Measurements from ENCODE around the gene RNF149.

RNF149 gene

DNA sequence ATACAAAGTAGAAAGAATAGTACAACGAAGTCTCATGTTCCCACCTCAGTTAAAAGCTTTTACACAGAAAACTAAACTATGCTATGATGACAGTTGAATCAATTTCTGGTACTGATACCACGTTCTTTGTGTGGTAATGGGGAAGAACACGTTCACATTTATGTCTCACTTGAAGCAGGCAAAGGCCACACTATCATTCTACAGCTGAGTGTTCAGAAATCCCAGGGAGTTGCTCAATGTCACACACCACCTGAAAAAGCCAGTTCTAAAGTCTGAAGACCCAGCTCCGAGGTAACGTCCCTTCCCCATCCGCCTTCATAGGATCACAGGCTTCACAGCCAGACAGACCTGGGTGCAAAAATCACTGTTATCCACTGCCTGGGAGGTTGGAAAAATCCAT lies 8.9 kb downstream of the RNF149 start:
- DNase-seq (ENCODE audit: low read depth in 3 of 3, low spot score in 1 of 3) = no peak

DNA sequence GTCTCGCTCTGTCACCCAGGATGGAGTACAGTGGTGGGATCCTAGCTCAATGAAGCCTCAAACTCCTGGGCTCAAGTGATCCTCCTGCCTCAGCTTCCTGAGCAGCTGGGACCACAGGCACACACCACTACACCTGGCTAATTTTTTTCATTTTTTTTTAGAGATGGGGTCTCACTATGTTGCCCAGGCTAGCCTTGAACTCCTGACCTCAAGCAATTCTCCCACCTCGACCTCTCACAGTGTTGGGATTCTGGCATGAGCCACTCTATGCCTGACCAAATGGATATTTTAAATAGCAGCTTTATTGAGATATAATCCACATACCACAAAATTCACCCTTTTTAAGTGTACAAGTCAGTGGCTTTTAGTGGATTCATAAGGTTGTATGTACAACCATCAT lies 11.1 kb downstream of the RNF149 start:
- DNase-seq (ENCODE audit: low read depth in 3 of 3, low spot score in 1 of 3) = no peak

DNA sequence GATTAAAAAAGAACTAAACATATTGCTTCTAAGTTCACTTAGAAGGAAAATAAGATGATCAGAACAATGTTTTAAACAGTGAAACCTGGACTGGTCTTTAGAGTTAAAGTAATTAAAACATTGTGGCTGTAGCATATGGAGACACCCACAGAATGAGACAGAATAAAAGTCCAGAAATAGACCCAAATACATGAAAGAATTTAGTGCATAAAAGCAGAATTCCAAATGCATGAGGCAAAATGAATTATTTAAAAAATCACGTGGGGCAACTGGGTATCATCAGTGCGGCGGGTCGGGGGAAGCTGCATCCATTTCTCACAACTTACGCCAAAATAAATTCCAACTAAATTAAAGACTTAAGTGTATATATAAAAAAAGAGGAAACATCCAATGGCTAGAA lies 12.1 kb downstream of the RNF149 start:
- DNase-seq (ENCODE audit: low read depth in 3 of 3, low spot score in 1 of 3) = no peak

DNA sequence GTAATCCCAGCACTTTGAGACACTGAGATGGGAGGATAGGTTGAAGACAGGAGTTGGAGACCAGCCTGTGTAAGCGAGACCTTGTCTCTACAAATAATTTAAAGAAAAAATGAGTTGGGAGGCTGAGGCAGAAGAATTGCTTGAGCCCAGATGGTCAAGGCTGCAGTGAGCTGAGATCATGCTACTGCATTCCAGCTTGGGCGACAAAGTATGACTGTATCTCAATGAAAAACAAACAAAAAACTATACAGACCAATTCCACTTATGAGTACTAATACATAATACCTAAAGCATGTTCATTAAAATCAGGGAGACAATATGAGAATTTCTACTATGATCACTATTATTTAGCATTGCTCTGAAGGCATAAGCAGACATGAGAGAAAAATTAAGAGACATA lies 12.6 kb downstream of the RNF149 start:
- no peak for DNase-seq (ENCODE audit: low read depth in 3 of 3, low spot score in 1 of 3)

DNA sequence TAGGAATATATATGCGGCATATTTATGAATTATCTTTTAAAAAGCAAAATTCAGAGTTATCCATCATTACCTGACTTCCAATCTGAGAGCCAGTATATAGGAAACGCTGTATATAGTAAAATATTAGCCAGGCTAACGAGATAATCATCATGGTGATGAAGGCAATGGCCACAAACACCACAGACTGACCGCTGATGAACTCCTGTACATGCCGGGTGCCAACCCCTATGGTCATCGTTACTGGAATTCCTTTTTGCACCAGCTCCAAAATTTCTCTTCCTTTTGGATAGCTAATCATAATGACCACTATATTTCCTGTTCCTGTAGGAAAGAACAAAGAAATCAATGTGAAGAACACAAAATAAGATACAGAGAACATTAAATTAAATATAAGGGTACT lies 13.6 kb downstream of the RNF149 start:
- DNase-seq (ENCODE audit: low read depth in 3 of 3, low spot score in 1 of 3) = no peak

DNA sequence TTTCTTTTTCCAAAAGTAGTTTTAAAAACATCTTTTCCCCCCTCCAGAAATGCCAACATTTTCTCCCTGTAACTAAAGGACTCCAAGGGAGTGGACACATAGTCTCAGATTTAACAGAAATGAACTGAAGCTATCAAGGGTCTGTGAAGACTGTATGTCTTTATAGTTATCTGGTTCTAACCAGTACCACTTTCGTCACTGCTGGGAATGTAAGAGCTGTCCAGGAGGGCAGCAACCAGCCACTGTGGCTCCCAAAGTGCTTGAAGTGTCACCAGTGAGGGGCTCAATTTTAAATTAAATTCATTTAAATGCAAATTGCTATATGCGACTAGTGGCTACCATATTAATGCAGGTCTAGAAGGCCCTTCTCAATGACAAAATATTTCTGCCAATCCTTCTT lies 15.0 kb downstream of the RNF149 start:
- no peak for DNase-seq (ENCODE audit: low read depth in 3 of 3, low spot score in 1 of 3)

DNA sequence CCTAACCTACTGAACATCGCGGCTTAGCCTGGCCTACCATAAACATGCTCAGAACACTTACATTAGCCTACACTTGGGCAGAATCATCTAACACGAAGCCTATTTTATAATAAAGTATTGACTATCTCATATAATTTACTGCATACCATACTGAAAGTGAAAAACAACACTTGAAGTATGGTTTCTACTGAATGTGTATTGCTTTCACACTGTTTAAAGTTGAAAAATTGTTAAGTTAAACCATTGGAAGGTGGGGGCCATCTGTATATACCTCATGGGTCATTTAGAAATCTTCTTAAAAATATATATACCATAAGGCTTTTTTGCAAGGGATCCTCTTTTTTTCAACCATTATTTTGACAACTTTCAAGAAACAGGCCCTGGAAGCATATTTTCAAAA lies 16.5 kb downstream of the RNF149 start:
- no peak for DNase-seq (ENCODE audit: low read depth in 3 of 3, low spot score in 1 of 3)

DNA sequence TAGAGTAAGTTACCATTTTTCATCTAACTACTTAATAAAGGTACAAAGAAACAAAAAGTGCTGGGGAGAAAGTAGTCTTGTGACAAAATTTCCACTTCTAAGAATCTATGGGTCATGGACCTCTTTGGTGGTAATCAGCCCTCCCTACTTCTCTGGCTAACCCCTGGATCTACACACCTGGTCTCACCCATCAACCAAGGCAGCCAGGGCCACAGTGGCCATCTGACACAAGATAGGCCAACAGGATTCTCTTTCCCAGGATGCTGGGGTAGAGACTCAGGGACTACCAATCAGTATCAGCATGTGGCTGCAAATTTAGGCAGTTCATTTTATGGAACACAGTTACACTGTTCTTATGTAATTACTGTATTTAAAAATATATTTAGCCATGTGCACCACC lies 17.8 kb downstream of the RNF149 start:
- DNase-seq (ENCODE audit: low read depth in 3 of 3, low spot score in 1 of 3) = no peak

DNA sequence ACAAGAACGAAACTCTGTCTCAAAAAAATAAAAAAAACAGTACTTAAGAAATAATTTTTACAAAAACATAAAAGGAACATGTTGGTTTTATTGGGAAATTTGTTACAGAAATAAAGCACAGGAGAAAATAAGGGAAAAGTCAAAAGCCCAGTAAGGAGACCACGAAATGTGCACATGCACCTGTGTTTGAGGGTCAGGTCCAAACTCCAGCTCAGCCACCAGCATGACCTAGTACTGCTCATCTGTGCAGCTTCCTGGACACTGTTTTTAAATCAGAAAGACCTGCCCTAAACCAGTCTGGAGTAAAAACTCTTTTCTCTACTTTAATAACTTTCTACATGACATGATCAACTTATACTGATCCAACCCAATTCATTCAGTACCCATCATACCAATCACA lies 21.2 kb downstream of the RNF149 start:
- no peak for DNase-seq (ENCODE audit: low read depth in 3 of 3, low spot score in 1 of 3)

DNA sequence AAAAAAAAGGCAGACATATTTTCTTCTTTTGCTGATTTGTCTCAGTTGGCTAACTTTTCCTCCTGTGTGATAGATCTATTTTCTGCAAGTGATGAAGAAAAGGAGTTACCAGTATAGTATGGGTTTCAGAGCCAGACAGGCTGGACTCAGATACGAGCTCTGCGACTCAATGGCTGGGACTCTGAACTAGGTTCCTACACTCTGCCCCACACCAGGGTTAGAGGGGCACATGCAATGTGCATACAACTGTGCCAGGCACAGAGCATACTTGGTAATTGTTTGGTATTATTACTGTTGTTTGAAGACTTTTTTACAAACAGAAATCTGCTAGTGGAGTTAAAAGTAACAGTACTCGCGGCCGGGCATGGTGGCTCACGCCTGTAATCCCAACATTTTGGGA lies 21.8 kb downstream of the RNF149 start:
- no peak for DNase-seq (ENCODE audit: low read depth in 3 of 3, low spot score in 1 of 3)

DNA sequence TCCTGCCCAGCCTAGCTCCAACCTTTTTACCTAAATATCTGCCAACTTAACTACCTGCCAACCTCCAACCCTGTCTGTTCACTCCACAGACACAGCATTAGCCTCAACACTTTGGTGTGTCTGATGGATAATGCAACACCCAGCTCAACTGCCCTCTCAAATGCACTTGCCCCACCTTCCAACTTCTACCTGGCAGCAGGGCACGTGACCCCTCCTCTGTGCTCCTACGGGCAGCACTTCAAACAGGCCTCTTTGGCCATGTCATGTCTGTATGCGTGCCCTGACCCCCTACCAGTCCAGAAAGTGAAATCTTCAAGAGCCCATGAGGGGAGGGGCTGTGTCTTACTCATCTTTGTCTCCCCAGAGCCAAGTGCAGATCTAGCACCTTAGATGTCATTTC lies 25.5 kb downstream of the RNF149 start:
- no peak for DNase-seq (ENCODE audit: low read depth in 3 of 3, low spot score in 1 of 3)

DNA sequence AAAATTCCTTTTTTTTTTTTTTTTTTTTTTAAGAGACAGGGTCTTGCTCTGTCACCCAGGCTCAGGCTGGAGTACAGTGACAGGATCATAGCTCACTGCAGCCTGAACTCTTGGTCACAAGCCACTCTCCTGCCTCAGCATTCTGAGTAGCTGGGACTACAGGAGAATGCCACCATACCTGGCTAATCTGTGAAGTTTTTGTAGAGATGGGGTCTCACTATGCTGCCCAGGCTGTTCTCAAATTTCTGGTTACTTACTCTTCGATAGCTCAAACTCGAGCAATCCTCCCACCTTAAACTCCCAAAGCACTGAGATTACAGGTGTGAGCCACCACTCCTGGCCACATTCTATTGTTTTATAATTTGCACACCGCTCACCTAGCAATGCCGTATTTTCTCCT lies 27.0 kb downstream of the RNF149 start:
- DNase-seq (ENCODE audit: low read depth in 3 of 3, low spot score in 1 of 3) = no peak

DNA sequence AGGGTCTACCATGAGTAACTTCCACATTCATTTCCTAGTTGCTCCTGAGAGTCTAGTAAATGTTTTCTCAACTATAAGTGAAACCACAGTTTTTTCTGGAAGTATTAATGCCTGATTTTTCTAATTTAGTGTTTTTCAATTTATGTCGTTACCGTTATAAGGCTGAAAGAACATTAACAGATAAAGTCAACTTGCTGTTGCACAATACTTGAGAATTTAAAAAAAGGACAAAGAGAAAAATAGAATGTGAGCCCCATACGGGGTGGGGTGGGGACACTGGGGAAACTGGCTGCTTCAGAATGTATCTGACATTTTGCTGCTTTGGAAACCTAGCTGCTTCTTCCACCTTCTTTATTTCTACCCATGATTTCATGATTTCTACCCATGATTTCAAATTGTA lies 29.6 kb downstream of the RNF149 start:
- DNase-seq (ENCODE audit: low read depth in 3 of 3, low spot score in 1 of 3) = no peak

DNA sequence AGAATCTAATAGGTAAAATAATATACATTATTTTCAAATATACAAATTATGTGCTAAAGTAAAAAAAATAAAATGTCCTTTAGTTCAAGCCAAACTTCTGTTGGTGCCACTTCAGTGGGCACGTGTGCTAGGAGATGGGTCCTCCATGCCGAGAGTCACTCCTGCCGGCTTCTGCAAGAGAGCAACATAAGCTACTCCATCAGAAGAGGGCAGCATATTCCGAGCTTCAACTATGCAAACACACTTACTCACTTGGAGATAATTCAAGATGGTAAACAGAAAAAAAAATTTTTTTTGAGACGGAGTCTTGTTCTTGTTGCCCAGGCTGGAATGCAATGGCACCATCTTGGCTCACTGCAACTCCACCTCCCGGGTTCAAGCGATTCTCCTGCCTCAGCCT lies 31.4 kb downstream of the RNF149 start:
- no peak for DNase-seq (ENCODE audit: low read depth in 3 of 3, low spot score in 1 of 3)

DNA sequence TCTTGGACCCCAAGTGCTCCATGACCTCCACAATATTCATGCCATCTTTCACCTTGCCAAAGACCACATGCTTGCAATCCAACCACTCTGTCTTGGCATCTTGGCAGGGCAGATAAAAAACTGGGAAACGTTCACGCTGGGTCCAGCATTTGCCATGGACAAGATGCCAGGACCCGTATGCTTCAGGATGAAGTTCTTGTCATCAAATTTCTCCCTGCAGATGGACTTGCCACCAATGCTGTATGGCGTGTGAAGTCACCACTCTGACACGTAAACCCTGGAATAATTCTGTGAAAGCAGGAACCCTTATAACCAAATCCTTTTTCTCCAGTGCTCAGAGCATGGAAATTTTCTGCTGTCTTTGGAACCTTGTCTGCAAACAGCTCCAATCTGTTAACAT lies 34.4 kb downstream of the RNF149 start:
- no peak for DNase-seq (ENCODE audit: low read depth in 3 of 3, low spot score in 1 of 3)

DNA sequence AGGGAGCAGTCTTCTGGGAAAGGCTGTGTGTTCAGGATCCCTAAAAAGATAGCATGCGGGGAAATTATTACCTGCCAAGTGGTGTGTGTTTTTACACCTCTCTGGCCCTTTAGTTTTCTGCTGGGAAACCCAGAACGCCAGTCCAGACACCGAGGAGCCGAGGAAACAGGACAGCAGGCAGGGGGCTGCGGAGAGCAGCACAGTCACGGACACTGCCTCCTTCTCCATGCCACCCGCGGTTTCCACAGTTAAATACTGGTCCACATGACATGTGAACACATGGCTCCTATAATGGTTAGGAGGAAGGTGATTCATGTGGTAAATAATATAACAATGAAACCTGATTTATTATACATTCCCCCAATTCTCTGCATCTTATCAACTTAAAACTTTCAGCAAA lies 35.4 kb downstream of the RNF149 start:
- no peak for DNase-seq (ENCODE audit: low read depth in 3 of 3, low spot score in 1 of 3)

DNA sequence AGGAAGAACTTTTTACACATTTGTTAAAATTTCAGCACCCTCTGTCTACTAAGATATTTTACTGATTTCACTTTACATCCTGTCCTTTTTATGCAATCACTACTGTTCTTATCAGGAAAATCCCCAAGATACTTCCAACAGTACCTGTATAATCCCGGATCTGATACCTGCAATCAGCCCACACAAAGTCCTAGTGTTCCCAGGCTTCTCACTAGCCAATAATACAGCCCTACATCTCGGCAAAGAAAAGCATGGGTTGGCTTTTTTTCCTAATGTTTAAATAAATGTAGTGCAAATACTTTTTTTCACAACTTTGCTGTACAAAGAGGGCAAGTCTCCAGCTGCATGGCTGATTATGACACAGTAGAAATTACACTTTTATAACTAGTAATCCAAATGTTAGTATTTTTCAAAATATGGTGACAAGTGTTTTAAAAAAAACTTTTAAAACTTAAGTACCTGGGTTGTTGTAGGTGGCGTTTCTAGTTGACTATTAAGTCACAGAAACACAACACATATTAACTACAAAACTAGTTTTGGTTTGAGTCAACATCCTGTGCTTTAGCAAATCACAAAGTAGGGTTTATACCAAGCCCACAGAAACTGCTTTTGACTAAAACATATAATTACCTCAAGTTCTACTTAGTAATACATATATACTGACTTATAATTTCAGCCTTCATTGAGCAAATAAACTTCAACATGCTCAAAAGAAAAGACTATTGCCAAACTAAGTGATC lies 36.3 kb downstream of the RNF149 start:
- DNase-seq (ENCODE audit: low read depth in 3 of 3, low spot score in 1 of 3) = no peak

DNA sequence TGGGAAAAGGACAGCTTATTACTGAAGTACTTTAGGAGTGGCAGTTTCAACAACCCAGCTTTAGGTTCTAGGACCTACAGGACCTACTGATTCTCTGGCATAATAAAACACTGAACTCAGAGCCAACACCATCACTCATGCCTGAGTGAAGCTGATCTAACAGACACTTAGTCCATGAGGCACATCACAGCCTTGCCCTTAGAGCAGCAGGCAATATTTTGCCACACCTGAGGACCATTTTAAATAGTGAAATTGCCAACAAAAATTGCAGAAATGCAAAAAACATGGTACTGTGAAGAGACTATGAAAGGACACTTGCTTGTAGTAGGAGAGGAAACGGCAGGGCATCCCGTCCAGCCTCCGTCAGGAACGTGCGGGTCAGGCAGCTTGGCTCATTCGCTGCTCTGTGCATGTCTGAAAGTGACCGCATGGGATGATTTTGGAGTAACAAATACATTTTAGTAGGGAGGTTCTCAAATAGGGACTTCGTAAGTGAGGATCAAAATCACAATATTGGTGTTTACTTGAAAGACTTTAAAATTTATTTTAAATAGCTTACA lies 37.7 kb downstream of the RNF149 start:
- no peak for DNase-seq (ENCODE audit: low read depth in 3 of 3, low spot score in 1 of 3)

DNA sequence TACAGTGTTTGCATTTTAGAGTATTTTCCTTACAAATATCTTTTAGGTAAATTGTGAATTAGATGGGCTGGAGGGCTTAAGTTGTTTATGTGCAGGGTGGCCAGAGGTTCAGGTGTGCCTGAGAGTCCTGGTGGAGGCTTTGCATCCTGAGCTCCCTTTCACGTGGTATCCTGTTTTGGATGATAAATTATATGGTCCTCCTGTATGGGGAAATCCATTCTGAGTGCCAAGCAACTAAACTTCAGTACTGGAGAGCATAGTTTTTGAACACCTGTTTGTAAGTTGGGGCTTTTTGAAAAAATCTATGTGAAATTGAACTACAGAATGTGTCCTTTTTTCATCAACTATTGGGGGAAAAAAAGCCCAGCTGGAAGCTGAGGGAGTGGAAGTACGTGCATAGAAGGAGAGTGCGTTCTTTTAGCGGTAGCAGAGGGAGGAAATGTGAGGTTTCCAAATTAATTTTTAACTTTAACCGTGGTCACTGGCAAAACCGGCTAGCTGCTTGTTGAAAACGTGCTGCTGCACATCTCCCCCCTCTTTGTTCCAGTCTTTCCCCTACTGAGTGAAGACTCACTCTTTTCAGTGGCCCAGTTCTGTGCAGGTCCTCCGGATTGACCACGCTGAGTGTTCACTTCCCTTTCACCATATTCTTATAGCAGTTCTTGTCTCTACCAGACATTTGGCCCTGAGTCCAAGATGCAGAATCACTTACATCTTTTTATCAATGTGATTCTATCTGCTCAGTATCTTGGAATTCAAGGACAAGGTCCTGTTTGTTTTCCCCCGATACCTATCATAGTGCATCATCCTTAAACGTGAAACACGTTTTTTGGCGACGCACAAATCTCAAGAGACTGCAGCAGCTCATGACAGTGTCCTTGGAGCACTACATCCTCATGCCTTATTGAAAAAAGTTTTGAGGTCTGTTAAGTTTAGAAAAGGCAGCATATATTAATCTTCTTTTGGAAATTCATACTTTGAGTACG lies 40.5 kb downstream of the RNF149 start:
- no peak for DNase-seq (ENCODE audit: low read depth in 3 of 3, low spot score in 1 of 3)

DNA sequence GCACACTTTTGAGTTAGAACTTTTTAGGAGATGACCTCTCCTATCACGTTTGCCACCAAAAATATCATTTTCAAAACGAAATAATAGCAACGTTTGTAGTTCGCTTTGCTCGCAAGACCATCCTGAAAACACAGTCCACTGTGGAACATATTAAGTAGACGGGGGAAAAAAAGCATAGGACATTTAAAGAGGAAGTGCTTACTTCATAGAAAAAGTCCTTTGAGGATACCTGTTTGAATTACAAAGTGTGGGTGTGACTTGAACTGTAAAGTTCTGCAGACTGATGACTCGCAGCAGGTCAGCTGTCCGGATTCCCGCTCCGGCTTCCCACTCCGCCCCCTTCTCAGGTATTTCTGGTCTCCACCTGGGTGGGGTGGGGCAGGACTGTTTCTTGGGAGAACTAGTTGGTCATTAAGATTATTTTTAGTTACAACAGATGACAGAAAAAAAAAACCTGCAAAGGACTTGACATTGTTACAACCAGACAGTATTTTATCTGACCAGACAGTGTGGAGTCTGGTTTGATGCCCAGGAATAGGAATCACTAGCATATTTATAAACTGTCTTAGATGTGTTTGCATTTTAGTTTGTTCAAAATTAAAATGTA lies 42.5 kb downstream of the RNF149 start:
- no peak for DNase-seq (ENCODE audit: low read depth in 3 of 3, low spot score in 1 of 3)

DNA sequence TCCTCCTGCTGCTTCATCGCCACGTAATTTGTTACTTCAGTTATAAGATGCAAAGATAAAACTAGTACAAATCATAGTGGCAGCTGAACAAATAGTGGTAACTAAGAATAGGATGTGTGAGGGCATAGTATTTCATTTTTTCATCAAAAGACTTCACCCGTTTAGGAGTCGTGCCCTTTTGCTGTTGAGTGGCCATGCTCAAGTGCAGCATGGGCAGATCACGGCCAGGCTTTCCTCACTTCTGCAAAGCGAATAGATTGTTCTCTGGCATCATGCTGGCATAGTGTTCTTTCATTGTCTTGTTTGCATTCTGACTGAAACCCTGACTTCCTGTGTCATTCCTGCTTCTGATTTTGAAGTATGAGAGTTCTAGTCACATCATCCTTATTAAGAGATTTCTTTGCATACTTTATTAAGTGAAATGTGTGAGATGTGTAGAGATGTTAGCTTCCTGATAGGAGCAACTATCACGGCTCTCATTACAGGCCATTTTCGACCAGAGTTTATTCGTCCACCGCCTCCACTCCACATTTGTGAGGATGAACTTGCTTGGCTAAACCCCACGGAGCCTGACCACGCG lies 44.1 kb downstream of the RNF149 start:
- no peak for DNase-seq (ENCODE audit: low read depth in 3 of 3, low spot score in 1 of 3)

All from stimulated activated CD4-positive, alpha-beta T cell treated with anti-CD3 and anti-CD28 coated beads, TNF-alpha, amount 100 ng/mL, for 1 hour (primary cell).